NT2/D1 (cell line): Measurements from ENCODE around the gene MSX1.

Source experiments
- SUZ12 ChIP-seq: IDR thresholded peaks from 2 replicates; pipeline ENCODE4 v1.6.1; 2011; ENCODE audit not compliant: insufficient read length, insufficient read depth; ENCODE audit errors: extremely low read depth
- YY1 ChIP-seq: IDR thresholded peaks from 2 replicates; pipeline ENCODE4 v1.6.1; 2011; ENCODE audit not compliant: insufficient read length, insufficient read depth
- ZNF274 ChIP-seq: IDR thresholded peaks from 2 replicates; pipeline ENCODE4 v1.6.1; 2011; ENCODE audit warnings: mild to moderate bottlenecking, low read depth, low read length

DNA sequence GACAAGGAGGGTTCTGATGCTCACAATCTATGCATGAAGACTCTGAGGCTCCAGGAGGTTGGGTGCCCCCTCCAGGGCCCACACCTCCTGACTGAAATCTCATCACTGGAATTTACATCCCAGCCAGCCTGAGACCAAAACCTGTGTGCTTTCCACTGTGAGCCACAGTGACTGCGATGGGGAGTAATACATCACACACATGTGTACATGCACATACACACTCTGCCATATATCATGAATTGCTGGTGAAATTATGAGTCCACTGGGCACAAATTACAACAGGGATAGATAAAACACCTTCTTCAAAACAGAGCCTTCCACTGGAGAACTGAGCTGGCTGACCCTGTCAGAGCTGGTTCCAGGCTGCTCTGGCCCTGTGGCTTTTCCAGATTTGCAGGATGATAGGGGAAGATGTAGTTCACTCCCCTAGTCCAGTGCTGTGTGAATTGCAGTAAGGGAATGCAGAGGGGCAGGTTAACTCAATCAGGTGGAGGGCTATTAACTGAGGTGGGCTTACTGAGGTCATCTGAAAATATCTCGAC, 35.8 kb upstream of the MSX1 start:
- TF ChIP-seq ZNF274 = no peak
- no peak for TF ChIP-seq YY1
- TF ChIP-seq SUZ12 = no peak
